ENCODE measurements around the gene FBXO28.

- TF ChIP-seq, protein P1, sequence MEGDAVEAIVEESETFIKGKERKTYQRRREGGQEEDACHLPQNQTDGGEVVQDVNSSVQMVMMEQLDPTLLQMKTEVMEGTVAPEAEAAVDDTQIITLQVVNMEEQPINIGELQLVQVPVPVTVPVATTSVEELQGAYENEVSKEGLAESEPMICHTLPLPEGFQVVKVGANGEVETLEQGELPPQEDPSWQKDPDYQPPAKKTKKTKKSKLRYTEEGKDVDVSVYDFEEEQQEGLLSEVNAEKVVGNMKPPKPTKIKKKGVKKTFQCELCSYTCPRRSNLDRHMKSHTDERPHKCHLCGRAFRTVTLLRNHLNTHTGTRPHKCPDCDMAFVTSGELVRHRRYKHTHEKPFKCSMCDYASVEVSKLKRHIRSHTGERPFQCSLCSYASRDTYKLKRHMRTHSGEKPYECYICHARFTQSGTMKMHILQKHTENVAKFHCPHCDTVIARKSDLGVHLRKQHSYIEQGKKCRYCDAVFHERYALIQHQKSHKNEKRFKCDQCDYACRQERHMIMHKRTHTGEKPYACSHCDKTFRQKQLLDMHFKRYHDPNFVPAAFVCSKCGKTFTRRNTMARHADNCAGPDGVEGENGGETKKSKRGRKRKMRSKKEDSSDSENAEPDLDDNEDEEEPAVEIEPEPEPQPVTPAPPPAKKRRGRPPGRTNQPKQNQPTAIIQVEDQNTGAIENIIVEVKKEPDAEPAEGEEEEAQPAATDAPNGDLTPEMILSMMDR (IDR thresholded peaks at IDR 0.05; ENCODE audit: insufficient read depth, low read depth, low read length), result no peak
- no peak for TF ChIP-seq EZH2 (IDR thresholded peaks at IDR 0.05; ENCODE audit: insufficient read depth, low read length)
Observed at GRCh38 chr1:224070521-224070920, 43.4 kb upstream of the FBXO28 start.

All from astrocyte (in vitro differentiated cells and primary cell).